H9 (cell line): ENCODE results near the gene MYLK. TPM values are rescaled to one million over a fixed set of nuclear protein-coding genes. Genes with fewer than 3 reads are reported as not detected.

Experiments
- DNase-seq: peaks from one replicate; pipeline ENCODE4 v3.0.0-alpha.2; 2017
- H2AFZ ChIP-seq: one replicate; pipeline ENCODE4 v1.6.1; 2013; ENCODE audit warnings: mild to moderate bottlenecking, low read length, control low read depth, moderate library complexity
- H2AK5ac ChIP-seq: 2 replicates; pipeline ENCODE4 v1.6.1; 2013; ENCODE audit warnings: low read length, control low read depth, mixed read lengths; ENCODE audit not compliant: insufficient read length
- H2BK120ac ChIP-seq: one replicate; pipeline ENCODE4 v1.6.1; 2013; ENCODE audit warnings: low read depth, mild to moderate bottlenecking, low read length, control low read depth, inconsistent platforms; ENCODE audit not compliant: poor library complexity, severe bottlenecking
- H2BK12ac ChIP-seq: 2 replicates; pipeline ENCODE4 v1.6.1; 2013; ENCODE audit warnings: low read length, control low read depth, mixed read lengths, low read depth; ENCODE audit not compliant: insufficient read length
- H2BK15ac ChIP-seq: 2 replicates; pipeline ENCODE4 v1.6.1; 2013; ENCODE audit warnings: low read depth, low read length, control low read depth
- H2BK20ac ChIP-seq: one replicate; pipeline ENCODE4 v1.6.1; 2013; ENCODE audit warnings: low read depth, mild to moderate bottlenecking, low read length, control low read depth, inconsistent platforms; ENCODE audit not compliant: poor library complexity, severe bottlenecking
- H2BK5ac ChIP-seq: 2 replicates; pipeline ENCODE4 v1.6.1; 2013; ENCODE audit warnings: low read length, control low read depth, mixed read lengths; ENCODE audit not compliant: insufficient read length
- H3K14ac ChIP-seq: 2 replicates; pipeline ENCODE4 v1.6.1; 2013; ENCODE audit warnings: low read length, control low read depth; ENCODE audit not compliant: insufficient read depth
- H3K18ac ChIP-seq: 2 replicates; pipeline ENCODE4 v1.6.1; 2013; ENCODE audit warnings: low read depth, mild to moderate bottlenecking, mixed read lengths, low read length, control low read depth; ENCODE audit not compliant: insufficient read length
- H3K23ac ChIP-seq: 2 replicates; pipeline ENCODE4 v1.6.1; 2013; ENCODE audit warnings: low read length, control low read depth, mixed read lengths, low read depth; ENCODE audit not compliant: insufficient read length
- H3K23me2 ChIP-seq: 2 replicates; pipeline ENCODE4 v1.6.1; 2013; ENCODE audit warnings: low read depth, mild to moderate bottlenecking, mixed read lengths, low read length, control low read depth; ENCODE audit not compliant: insufficient read length, poor library complexity, severe bottlenecking
- H3K27ac ChIP-seq: 2 replicates; pipeline ENCODE4 v1.5.1; 2013; ENCODE audit warnings: low read length, control low read depth, mixed read lengths, low read depth; ENCODE audit not compliant: insufficient read length
- H3K27me3 ChIP-seq: 2 replicates; pipeline ENCODE4 v1.6.1; 2013; ENCODE audit warnings: low read length, control low read depth, inconsistent platforms; ENCODE audit not compliant: insufficient read depth
- H3K4ac ChIP-seq: 2 replicates; pipeline ENCODE4 v1.6.1; 2013; ENCODE audit warnings: low read depth, mild to moderate bottlenecking, control low read depth, inconsistent platforms, low read length, moderate library complexity
- H3K4me1 ChIP-seq: 2 replicates; pipeline ENCODE4 v1.6.1; 2013; ENCODE audit warnings: low read length, control low read depth, inconsistent platforms; ENCODE audit not compliant: insufficient read depth
- H3K4me2 ChIP-seq: 2 replicates; pipeline ENCODE4 v1.6.1; 2013; ENCODE audit warnings: low read length, control low read depth, mixed read lengths; ENCODE audit not compliant: insufficient read length, insufficient read depth
- H3K56ac ChIP-seq: 2 replicates; pipeline ENCODE4 v1.6.1; 2013; ENCODE audit warnings: low read depth, mild to moderate bottlenecking, mixed read lengths, low read length, control low read depth; ENCODE audit not compliant: insufficient read length
- H3K79me1 ChIP-seq: 2 replicates; pipeline ENCODE4 v1.6.1; 2013; ENCODE audit warnings: low read depth, mild to moderate bottlenecking, moderate library complexity, low read length, control low read depth, inconsistent platforms; ENCODE audit not compliant: insufficient read depth, poor library complexity, severe bottlenecking
- H3K79me2 ChIP-seq: 2 replicates; pipeline ENCODE4 v1.6.1; 2013; ENCODE audit warnings: low read length, control low read depth, inconsistent platforms; ENCODE audit not compliant: insufficient read depth
- H3K9ac ChIP-seq: 2 replicates; pipeline ENCODE4 v1.6.1; 2013; ENCODE audit warnings: low read length, control low read depth, mixed read lengths; ENCODE audit not compliant: insufficient read length; ENCODE audit errors: extremely low read depth
- H3K9me3 ChIP-seq: one replicate; pipeline ENCODE4 v1.6.1; 2013; ENCODE audit warnings: low read depth, low read length, inconsistent platforms; ENCODE audit not compliant: control insufficient read depth
- H3T11ph ChIP-seq: one replicate; pipeline ENCODE4 v1.6.1; 2013; ENCODE audit warnings: mild to moderate bottlenecking, low read length, control low read depth, inconsistent platforms
- H4K20me1 ChIP-seq: one replicate; pipeline ENCODE4 v1.6.1; 2013; ENCODE audit not compliant: control insufficient read depth, insufficient read length, insufficient read depth
- H4K5ac ChIP-seq: 2 replicates; pipeline ENCODE4 v1.6.1; 2013; ENCODE audit warnings: low read depth, mild to moderate bottlenecking, mixed read lengths, low read length, control low read depth; ENCODE audit not compliant: insufficient read length
- H4K8ac ChIP-seq: replicated peaks from 2 replicates; pipeline ENCODE4 v1.6.1; 2013; ENCODE audit warnings: low read length, control low read depth, mixed read lengths, low read depth; ENCODE audit not compliant: insufficient read length
- H4K91ac ChIP-seq: 2 replicates; pipeline ENCODE4 v1.6.1; 2013; ENCODE audit warnings: low read depth, mild to moderate bottlenecking, moderate library complexity, mixed read lengths, low read length, control low read depth; ENCODE audit not compliant: insufficient read length
- H3K27ac Mint-ChIP-seq, 3 experiments: 2 replicates in 2 of 3; 3 replicates in 1 of 3; pipeline ENCODE4 v1.8.0; 2020 to 2021; ENCODE audit warnings: mixed read lengths in 3 of 3, mild to moderate bottlenecking in 1 of 3, moderate library complexity in 1 of 3
- H3K27me3 Mint-ChIP-seq: 2 replicates; pipeline ENCODE4 v1.8.0; 2021; ENCODE audit warnings: low read depth, mild to moderate bottlenecking, moderate library complexity, mixed read lengths
- H3K36me3 Mint-ChIP-seq, 3 experiments: 2 replicates in 2 of 3; 3 replicates in 1 of 3; pipeline ENCODE4 v1.8.0; 2020 to 2021; ENCODE audit warnings: low read depth in 3 of 3, mixed read lengths in 3 of 3; ENCODE audit not compliant: insufficient read depth in 1 of 3
- H3K4me1 Mint-ChIP-seq, 2 experiments: 2 replicates each; pipeline ENCODE4 v1.8.0; 2020; ENCODE audit warnings: mixed read lengths in 2 of 2
- H3K4me3 Mint-ChIP-seq, 2 experiments: 2 replicates in 1 of 2; 3 replicates in 1 of 2; pipeline ENCODE4 v1.8.0; 2020 to 2021; ENCODE audit warnings: mild to moderate bottlenecking in 2 of 2, mixed read lengths in 2 of 2, moderate library complexity in 1 of 2
- H3K9me3 Mint-ChIP-seq, 2 experiments: 2 replicates in 1 of 2; 3 replicates in 1 of 2; pipeline ENCODE4 v1.8.0; 2020; ENCODE audit warnings: mild to moderate bottlenecking in 2 of 2, mixed read lengths in 2 of 2, moderate library complexity in 1 of 2
- WGBS: extraction: QIAGEN DNeasy Blood & Tissue Kit; methylation state at CpG from one replicate; pipeline ENCODE4 v1.1.7; 2013; ENCODE audit warnings: missing lambda C conversion rate, low lambda C conversion rate, mixed read lengths; ENCODE audit not compliant: insufficient read length; ENCODE audit errors: extremely low coverage; 5-methylcytosine and 5-hydroxymethylcytosine counted together
- total RNA-seq: library from RNA; stranded (reverse); gene quantifications from 2 replicates; pipeline ENCODE4 v1.2.1, GENCODE V29; 2021
- TF ChIP-seq, protein P1 (sequence below): fragments of 200-600 bp; sonication (generic); conservative IDR thresholded peaks from 3 replicates; pipeline ENCODE4 v1.8.0; 2021; ENCODE audit warnings: antibody characterized with exemption, mild to moderate bottlenecking

Gene MYLK
- total RNA-seq, 1 experiment from 2014 or later, result 10.1 TPM

DNA sequence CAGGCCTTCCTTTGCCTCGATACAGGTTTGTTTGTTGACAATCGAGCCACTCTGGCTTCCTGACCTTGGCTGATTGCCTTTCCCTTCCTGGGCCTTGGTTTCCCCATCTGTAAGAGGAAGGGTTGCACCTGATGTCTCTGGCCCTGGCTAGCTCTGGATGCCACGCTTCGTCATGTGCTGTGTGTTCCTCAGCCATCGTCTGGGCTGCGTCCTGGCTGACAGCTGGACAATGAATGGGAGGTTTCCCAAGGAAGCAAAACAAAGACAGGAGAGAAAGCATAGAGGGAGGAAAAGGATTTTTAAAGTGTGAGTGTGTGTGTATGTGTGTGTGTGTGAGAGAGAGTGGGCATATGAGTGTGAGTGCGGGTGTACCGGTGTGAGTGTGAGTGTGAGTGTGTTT lies 234.0 kb downstream of the MYLK start:
- no peak overlapping the region for H2BK5ac ChIP-seq
- H3T11ph ChIP-seq, result no peak overlapping the region
- no peak overlapping the region for H3K23ac ChIP-seq
- no peak overlapping the region for H3K4me2 ChIP-seq
- H4K20me1 ChIP-seq, result no peaks in the 10 kb centered on the region
- no peak overlapping the region for H3K4ac ChIP-seq
- no peak overlapping the region for H3K9ac ChIP-seq
- H2BK20ac ChIP-seq, result no peak overlapping the region
- WGBS, result 100% methylated on average over 2 of the region's 8 CpGs
- H3K27ac Mint-ChIP-seq, result no peak overlapping the region; a peak in 1 of 7 replicates
- no peak overlapping the region for H3K56ac ChIP-seq
- TF ChIP-seq, protein P1, sequence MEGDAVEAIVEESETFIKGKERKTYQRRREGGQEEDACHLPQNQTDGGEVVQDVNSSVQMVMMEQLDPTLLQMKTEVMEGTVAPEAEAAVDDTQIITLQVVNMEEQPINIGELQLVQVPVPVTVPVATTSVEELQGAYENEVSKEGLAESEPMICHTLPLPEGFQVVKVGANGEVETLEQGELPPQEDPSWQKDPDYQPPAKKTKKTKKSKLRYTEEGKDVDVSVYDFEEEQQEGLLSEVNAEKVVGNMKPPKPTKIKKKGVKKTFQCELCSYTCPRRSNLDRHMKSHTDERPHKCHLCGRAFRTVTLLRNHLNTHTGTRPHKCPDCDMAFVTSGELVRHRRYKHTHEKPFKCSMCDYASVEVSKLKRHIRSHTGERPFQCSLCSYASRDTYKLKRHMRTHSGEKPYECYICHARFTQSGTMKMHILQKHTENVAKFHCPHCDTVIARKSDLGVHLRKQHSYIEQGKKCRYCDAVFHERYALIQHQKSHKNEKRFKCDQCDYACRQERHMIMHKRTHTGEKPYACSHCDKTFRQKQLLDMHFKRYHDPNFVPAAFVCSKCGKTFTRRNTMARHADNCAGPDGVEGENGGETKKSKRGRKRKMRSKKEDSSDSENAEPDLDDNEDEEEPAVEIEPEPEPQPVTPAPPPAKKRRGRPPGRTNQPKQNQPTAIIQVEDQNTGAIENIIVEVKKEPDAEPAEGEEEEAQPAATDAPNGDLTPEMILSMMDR, result no peak
- H3K4me1 ChIP-seq, result no peaks in the 10 kb centered on the region; the same call in 1 of the 2 replicates
- no peak overlapping the region for H3K14ac ChIP-seq
- no peak overlapping the region for H2BK12ac ChIP-seq
- H2AFZ ChIP-seq, result no peak overlapping the region
- no peak overlapping the region for H2BK15ac ChIP-seq
- H3K18ac ChIP-seq, result no peak overlapping the region
- H3K27me3 Mint-ChIP-seq, result no peaks in the 10 kb centered on the region
- H4K5ac ChIP-seq, result no peak overlapping the region
- no peaks in the 10 kb centered on the region for H3K79me1 ChIP-seq
- H3K27me3 ChIP-seq, result no peaks in the 10 kb centered on the region
- no peak overlapping the region for H3K4me3 Mint-ChIP-seq
- DNase-seq, result no peak
- no peaks in the 10 kb centered on the region for H3K9me3 ChIP-seq
- no peaks in the 10 kb centered on the region for H3K23me2 ChIP-seq
- H2AK5ac ChIP-seq, result no peak overlapping the region
- no peak overlapping the region for H4K91ac ChIP-seq
- no peak overlapping the region for H3K27ac ChIP-seq
- H3K79me2 ChIP-seq, result no peaks in the 10 kb centered on the region
- H4K8ac ChIP-seq, result no peak overlapping the region
- peaks cover 15 to 18% of the 10 kb centered on the region in 2 experiments for H3K4me1 Mint-ChIP-seq
- H3K36me3 Mint-ChIP-seq, result no peaks in the 10 kb centered on the region
- no peak overlapping the region for H2BK120ac ChIP-seq
- H3K9me3 Mint-ChIP-seq, result no peaks in the 10 kb centered on the region
